Spleen (tissue), 11 donors: Measurements from ENCODE around the gene DMD. TPM values are rescaled to one million over a fixed set of nuclear protein-coding genes. Genes with fewer than 3 reads are reported as not detected.

Experiments used
- DNase-seq: peaks from one replicate; pipeline ENCODE4 v3.0.0-alpha.2; 2020
- H3K27ac ChIP-seq, 8 donors: fragments of 200-600 bp; sonication (generic) in 7 of 8; 1 replicate in 4 of 8; 2 replicates in 4 of 8; pipeline versions ENCODE4 v1.5.0 to v1.8.0; 2016 to 2021; ENCODE audit warnings: inconsistent platforms in 4 of 8, mild to moderate bottlenecking in 4 of 8, moderate library complexity in 1 of 8
- H3K27me3 ChIP-seq, 7 donors: fragments of 200-600 bp; sonication (generic) in 6 of 7; replicated peaks in 1 of 7; 1 replicate in 4 of 7; 2 replicates in 3 of 7; pipeline versions ENCODE4 v1.5.0 to v1.8.0; 2016 to 2021; ENCODE audit warnings: inconsistent platforms in 3 of 7, mild to moderate bottlenecking in 1 of 7
- H3K36me3 ChIP-seq, 6 donors: fragments of 200-600 bp; sonication (generic) in 5 of 6; 1 replicate in 4 of 6; 2 replicates in 2 of 6; pipeline versions ENCODE4 v1.5.0 to v1.8.0; 2016 to 2021; ENCODE audit warnings: inconsistent platforms in 2 of 6
- H3K4me1 ChIP-seq, 6 donors: fragments of 200-600 bp; sonication (generic) in 5 of 6; 1 replicate in 3 of 6; 2 replicates in 3 of 6; pipeline versions ENCODE4 v1.5.0 to v1.8.0; 2016 to 2021; ENCODE audit warnings: inconsistent platforms in 3 of 6
- H3K4me3 ChIP-seq, 8 donors: fragments of 200-600 bp; sonication (generic) in 7 of 8; 1 replicate in 4 of 8; 2 replicates in 4 of 8; pipeline versions ENCODE4 v1.5.0 to v1.8.0; 2016 to 2021; ENCODE audit warnings: inconsistent platforms in 4 of 8, mild to moderate bottlenecking in 4 of 8, moderate library complexity in 2 of 8
- H3K9me3 ChIP-seq, 8 donors: fragments of 200-600 bp; sonication (generic) in 7 of 8; 1 replicate in 4 of 8; 2 replicates in 4 of 8; pipeline versions ENCODE4 v1.5.0 to v1.8.0; 2016 to 2021; ENCODE audit warnings: inconsistent platforms in 4 of 8
- POLR2A ChIP-seq, 3 donors: fragments of 450-650 bp; IDR thresholded peaks; one replicate each; pipeline ENCODE4 v1.5.1; 2017; ENCODE audit warnings: antibody characterized with exemption in 3 of 3, mild to moderate bottlenecking in 1 of 3
- POLR2AphosphoS5 ChIP-seq, 3 donors: sonication (generic); formaldehyde crosslinking; IDR thresholded peaks; one replicate each; pipeline ENCODE4 v1.5.1; 2017; ENCODE audit warnings: antibody characterized with exemption in 3 of 3
- WGBS, 5 donors: extraction: QIAGEN DNeasy Blood & Tissue Kit in 3 of 5; methylation state at CpG; one replicate each; pipeline versions ENCODE4 v1.1.5 to v1.1.7; 2013 to 2018; 5-methylcytosine and 5-hydroxymethylcytosine counted together
- intact Hi-C: fragments of 100-400 bp; cut with DNase I; formaldehyde crosslinking; loops from one replicate; pipeline ENCODE4 v1.15.0; 2023; ENCODE audit warnings: low total_unique reads
- polyA plus RNA-seq, 3 donors: library from polyadenylated mRNA; stranded (reverse); fragments of 200-250 nt; gene quantifications; one replicate each; pipeline ENCODE4 v1.2.1, GENCODE V29; 2013
- total RNA-seq, 7 donors: library from RNA; depleted of rRNA in 3 of 7; stranded (reverse); fragments of >200 nt in 3 of 7; fragmentation: NEBNext Ultra II Directional in 4 of 7; extraction: Animal tissue kit (Norgen Biotek cat#: 25700) in 4 of 7; gene quantifications; one replicate each; pipeline versions ENCODE4 v1.1.0 to v1.2.1, GENCODE V29; 2016 to 2021
- TF ChIP-seq, protein P1 (sequence below), 11 experiments: fragments of 200-600 bp in 7 of 11; fragments of 450-650 bp in 4 of 11; sonication (generic) in 4 of 11; IDR thresholded peaks in 8 of 11; conservative IDR thresholded peaks in 3 of 11; 1 replicate in 7 of 11; 2 replicates in 4 of 11; pipeline versions ENCODE4 v1.4.0 to v1.8.0; 2016 to 2021; ENCODE audit warnings: antibody characterized with exemption in 11 of 11, inconsistent platforms in 4 of 11, mild to moderate bottlenecking in 1 of 11
- donor health status: healthy with polysubstance abuse.
- donor health status: DM: no; HTN: no; CAD: no; lungs with moderate emphysema.
- donor health status: DM: no; HTN: no; CAD: no.
- donor health status: Bipolar disorder and iron deficiency.
- donor health status: healthy.
- donor health status: DM: no; HTN: no; CAD: no.
- donor health status: DM: yes; HTN: yes; CAD: no.

The DMD gene
- total and polyA plus RNA-seq, 10 donors, result 1.3 to 11.3 (median 4.4) TPM

DNA sequence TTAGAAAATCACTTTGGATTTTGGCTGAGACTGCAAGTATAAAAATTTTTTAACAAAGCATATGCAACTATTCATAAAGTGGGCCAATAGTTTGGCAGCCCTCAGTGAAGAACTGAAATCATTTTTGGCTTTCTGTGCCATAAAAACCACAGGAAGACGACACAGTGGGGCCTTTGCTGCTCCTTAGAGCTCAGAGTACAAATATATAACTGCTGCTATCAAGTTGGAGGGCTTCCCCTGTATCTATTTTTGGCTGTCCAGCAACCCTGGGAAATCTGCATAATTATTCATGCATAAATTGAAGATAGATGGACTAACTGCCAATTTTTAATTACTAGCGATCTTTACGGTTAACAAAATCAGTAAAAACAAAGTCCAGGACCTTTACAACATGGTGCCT is 2088.0 kb downstream of the DMD start:
- H3K36me3 ChIP-seq, result no peaks in the 10 kb centered on the region
- H3K4me1 ChIP-seq, result no peaks in the 10 kb centered on the region
- intact Hi-C loops, result no loop called here
- no peak for TF ChIP-seq POLR2A (IDR thresholded peaks at IDR 0.05)
- TF ChIP-seq, protein P1, sequence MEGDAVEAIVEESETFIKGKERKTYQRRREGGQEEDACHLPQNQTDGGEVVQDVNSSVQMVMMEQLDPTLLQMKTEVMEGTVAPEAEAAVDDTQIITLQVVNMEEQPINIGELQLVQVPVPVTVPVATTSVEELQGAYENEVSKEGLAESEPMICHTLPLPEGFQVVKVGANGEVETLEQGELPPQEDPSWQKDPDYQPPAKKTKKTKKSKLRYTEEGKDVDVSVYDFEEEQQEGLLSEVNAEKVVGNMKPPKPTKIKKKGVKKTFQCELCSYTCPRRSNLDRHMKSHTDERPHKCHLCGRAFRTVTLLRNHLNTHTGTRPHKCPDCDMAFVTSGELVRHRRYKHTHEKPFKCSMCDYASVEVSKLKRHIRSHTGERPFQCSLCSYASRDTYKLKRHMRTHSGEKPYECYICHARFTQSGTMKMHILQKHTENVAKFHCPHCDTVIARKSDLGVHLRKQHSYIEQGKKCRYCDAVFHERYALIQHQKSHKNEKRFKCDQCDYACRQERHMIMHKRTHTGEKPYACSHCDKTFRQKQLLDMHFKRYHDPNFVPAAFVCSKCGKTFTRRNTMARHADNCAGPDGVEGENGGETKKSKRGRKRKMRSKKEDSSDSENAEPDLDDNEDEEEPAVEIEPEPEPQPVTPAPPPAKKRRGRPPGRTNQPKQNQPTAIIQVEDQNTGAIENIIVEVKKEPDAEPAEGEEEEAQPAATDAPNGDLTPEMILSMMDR (IDR thresholded peaks at IDR 0.05 in 8 of 11, conservative IDR thresholded peaks at IDR 0.05 in 3 of 11), result no peak
- no peaks in the 10 kb centered on the region for H3K9me3 ChIP-seq
- no peak overlapping the region for H3K4me3 ChIP-seq
- H3K27ac ChIP-seq, result no peak overlapping the region
- DNase-seq, result no peak
- no peaks in the 10 kb centered on the region for H3K27me3 ChIP-seq
- WGBS, 5 donors, result 59 to 72% (median 65%) methylated on average over 3 of the region's 3 CpGs

DNA sequence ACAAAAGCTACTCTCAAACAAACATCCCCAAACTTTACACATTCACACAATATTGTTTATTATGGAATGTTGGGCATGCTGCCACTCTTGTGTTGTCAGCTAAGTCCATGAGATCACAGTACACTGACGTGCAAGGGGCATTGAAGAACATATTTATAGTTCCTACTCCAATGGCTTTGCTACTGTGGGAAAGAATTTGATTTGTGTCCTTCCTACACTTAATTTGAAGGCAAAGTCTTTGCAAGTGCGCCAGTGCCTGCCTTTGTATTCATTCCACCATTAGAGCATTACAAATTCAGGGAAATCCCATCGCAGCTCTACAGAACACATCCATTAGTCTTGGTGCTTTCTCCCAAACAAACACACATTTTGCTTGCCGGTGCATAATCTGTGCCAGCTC is 2094.1 kb downstream of the DMD start:
- Histone ChIP-seq H3K27me3 (no peaks in the 10 kb centered on the region), H3K27ac (no peak overlapping the region), H3K4me3 (no peak overlapping the region), H3K9me3 (no peaks in the 10 kb centered on the region), H3K36me3 (no peaks in the 10 kb centered on the region), H3K4me1 (no peaks in the 10 kb centered on the region)
- 64 to 91% (median 80%) methylated on average over 4 of the region's 4 CpGs for WGBS, 5 donors
- DNase-seq, result no peak
- intact Hi-C loops, result no loop called here
- TF ChIP-seq, protein P1 (IDR thresholded peaks at IDR 0.05 in 8 of 11, conservative IDR thresholded peaks at IDR 0.05 in 3 of 11), result no peak
- no peak for TF ChIP-seq POLR2A (IDR thresholded peaks at IDR 0.05)

DNA sequence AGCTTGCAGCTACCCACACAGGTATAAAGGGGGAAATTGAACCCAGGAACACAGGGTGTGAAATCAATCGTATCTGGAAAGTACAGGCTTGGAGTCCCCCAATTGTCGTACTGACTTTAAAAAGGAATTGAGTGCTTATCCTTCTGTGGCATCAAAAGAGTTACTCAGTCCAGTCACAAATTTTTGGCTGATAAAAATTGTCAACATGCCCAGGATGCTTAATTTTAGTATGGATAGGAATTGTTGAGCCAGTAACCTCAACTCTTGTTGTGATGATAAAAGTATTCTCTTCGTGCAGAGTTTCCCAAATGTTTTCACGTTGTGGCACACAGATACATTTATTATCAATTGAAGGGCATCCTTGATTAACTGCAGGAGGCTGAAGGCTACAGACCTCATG is 2096.0 kb downstream of the DMD start:
- 64 to 87% (median 71%) methylated on average over 4 of the region's 4 CpGs for WGBS, 5 donors
- H3K27me3 ChIP-seq, result no peaks in the 10 kb centered on the region
- H3K4me3 ChIP-seq, result no peak overlapping the region
- H3K4me1 ChIP-seq, result no peaks in the 10 kb centered on the region
- TF ChIP-seq, protein P1 (IDR thresholded peaks at IDR 0.05 in 8 of 11, conservative IDR thresholded peaks at IDR 0.05 in 3 of 11), result no peak
- TF ChIP-seq POLR2AphosphoS5 (IDR thresholded peaks at IDR 0.05) (no peak), POLR2A (IDR thresholded peaks at IDR 0.05) (no peak)
- H3K9me3 ChIP-seq, result no peaks in the 10 kb centered on the region
- DNase-seq, result no peak
- no peak overlapping the region for H3K27ac ChIP-seq
- no peaks in the 10 kb centered on the region for H3K36me3 ChIP-seq
- intact Hi-C loops, result no loop called here

DNA sequence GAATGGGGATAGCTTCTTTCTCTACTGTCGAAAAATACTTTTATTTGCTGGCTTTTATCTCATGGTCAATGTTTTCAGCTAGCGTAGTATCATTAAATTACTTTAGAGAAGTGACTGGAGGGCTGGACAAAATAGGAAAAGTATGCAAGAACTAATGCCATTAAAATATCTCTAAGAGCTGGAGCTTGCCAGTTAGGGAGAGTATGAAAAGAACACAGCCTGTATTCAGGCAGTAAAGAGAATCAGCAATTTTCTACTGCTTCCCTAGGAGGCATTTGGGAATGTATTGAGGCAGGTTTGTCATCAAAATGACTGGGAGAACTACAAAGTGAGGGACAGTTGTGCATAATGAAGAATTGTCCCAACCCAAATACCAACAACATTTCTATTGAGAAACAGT is 2096.5 kb downstream of the DMD start:
- H3K4me3 ChIP-seq, result no peak overlapping the region
- no peak for TF ChIP-seq POLR2AphosphoS5 (IDR thresholded peaks at IDR 0.05)
- TF ChIP-seq, protein P1 (IDR thresholded peaks at IDR 0.05 in 8 of 11, conservative IDR thresholded peaks at IDR 0.05 in 3 of 11), result no peak
- TF ChIP-seq POLR2A (IDR thresholded peaks at IDR 0.05), result no peak
- intact Hi-C loops, result no loop called here
- H3K4me1 ChIP-seq, result no peaks in the 10 kb centered on the region
- 67 to 92% (median 78%) methylated on average over 2 of the region's 2 CpGs for WGBS, 5 donors
- H3K27ac ChIP-seq, result no peak overlapping the region
- no peaks in the 10 kb centered on the region for H3K27me3 ChIP-seq
- H3K9me3 ChIP-seq, result no peaks in the 10 kb centered on the region
- no peaks in the 10 kb centered on the region for H3K36me3 ChIP-seq
- DNase-seq, result no peak
